ENCODE results near the gene PRM1. TPM values are rescaled to one million over a fixed set of nuclear protein-coding genes. Genes with fewer than 3 reads are reported as not detected.

PRM1 gene
- total RNA-seq, 2 experiments from 2014 or later, result not detected

- H3K27me3 Mint-ChIP-seq, result no peaks in the 10 kb centered on the region
- intact Hi-C loops (cut with micrococcal nuclease), result no loop called here
- no peak for TF ChIP-seq CTCF (IDR thresholded peaks at IDR 0.05)
- H3K4me3 Mint-ChIP-seq, result no peak overlapping the region
- CTCF ChIA-PET, result interaction anchor here (1.1 to 1.5 kb wide), 7 partner anchors 10 to 305 kb away, joined by 3 to 9 read pairs (median 4); partner anchors contain the start of gene PRM3
- peak overlapping the region; percentile 79 for H3K27ac Mint-ChIP-seq
- no peaks in the 10 kb centered on the region for H3K9me3 Mint-ChIP-seq
- POLR2A ChIA-PET, result interaction anchor here (0.7 to 1.9 kb wide), 6 partner anchors 9 to 107 kb away, joined by 3 to 11 read pairs (median 6); partner anchors contain the start of gene PRM3
- peaks cover 30% of the 10 kb centered on the region for H3K4me1 Mint-ChIP-seq (ENCODE audit: low read depth)
- no peaks in the 10 kb centered on the region for H3K36me3 Mint-ChIP-seq (ENCODE audit: low read depth)
- peak; percentile 40 for ATAC-seq
- DNase-seq, result no peak
Observed at GRCh38 chr16:11264155-11264832, 16.8 kb downstream of the PRM1 start.

- ChIA-PET POLR2A (interaction anchor here (0.8 to 1.9 kb wide), 6 partner anchors 9 to 107 kb away, joined by 3 to 11 read pairs (median 6); partner anchors contain the start of gene PRM3), CTCF (interaction anchor here (1.0 to 1.5 kb wide), 8 partner anchors 10 to 304 kb away, joined by 3 to 9 read pairs (median 4); partner anchors contain the start of gene PRM3)
- no peaks in the 10 kb centered on the region for H3K9me3 Mint-ChIP-seq
- TF ChIP-seq CTCF (IDR thresholded peaks at IDR 0.05), result no peak
- no peaks in the 10 kb centered on the region for H3K27me3 Mint-ChIP-seq
- peaks cover 36% of the 10 kb centered on the region for H3K4me1 Mint-ChIP-seq (ENCODE audit: low read depth)
- H3K36me3 Mint-ChIP-seq (ENCODE audit: low read depth), result no peaks in the 10 kb centered on the region
- peak overlapping the region; percentile 79 for H3K27ac Mint-ChIP-seq
- ATAC-seq (peak; percentile 88), DNase-seq (peak; percentile 83)
- intact Hi-C loops (cut with micrococcal nuclease), result no loop called here
- peak overlapping the region; percentile 2 for H3K4me3 Mint-ChIP-seq
Observed at GRCh38 chr16:11263737-11264136, 17.4 kb downstream of the PRM1 start.

GRCh38 chr16:11262915-11263314 lies 18.2 kb downstream of the PRM1 start:
- H3K27ac Mint-ChIP-seq, result no peak overlapping the region
- no peak overlapping the region for H3K4me3 Mint-ChIP-seq
- ChIA-PET CTCF (interaction anchor here (1.0 to 1.6 kb wide), 8 partner anchors 35 to 303 kb away, joined by 3 to 9 read pairs (median 4); no protein-coding TSS in a partner anchor), POLR2A (interaction anchor here (0.8 to 1.7 kb wide), 5 partner anchors 9 to 91 kb away, joined by 3 to 11 read pairs (median 6); no protein-coding TSS in a partner anchor)
- no peaks in the 10 kb centered on the region for H3K27me3 Mint-ChIP-seq
- ATAC-seq, result no peak
- H3K36me3 Mint-ChIP-seq (ENCODE audit: low read depth), result no peaks in the 10 kb centered on the region
- H3K4me1 Mint-ChIP-seq (ENCODE audit: low read depth), result peaks cover 44% of the 10 kb centered on the region
- no peaks in the 10 kb centered on the region for H3K9me3 Mint-ChIP-seq
- TF ChIP-seq CTCF (IDR thresholded peaks at IDR 0.05), result no peak
- intact Hi-C loops (cut with micrococcal nuclease), result no loop called here
- DNase-seq, result no peak

GRCh38 chr16:11260596-11260966 lies 20.5 kb downstream of the PRM1 start:
- Mint-ChIP-seq H3K27ac (no peak overlapping the region), H3K4me1 (ENCODE audit: low read depth) (peaks cover 56% of the 10 kb centered on the region), H3K27me3 (no peaks in the 10 kb centered on the region), H3K36me3 (ENCODE audit: low read depth) (no peaks in the 10 kb centered on the region), H3K9me3 (no peaks in the 10 kb centered on the region), H3K4me3 (no peak overlapping the region)
- no peak for TF ChIP-seq CTCF (IDR thresholded peaks at IDR 0.05)
- no peak for ATAC-seq
- ChIA-PET CTCF (interaction anchor here (1.5 to 9.0 kb wide), 3 partner anchors 95 to 296 kb away, joined by 4 to 88 read pairs (median 80); no protein-coding TSS in a partner anchor), POLR2A (interaction anchor here (0.9 to 6.7 kb wide), 4 partner anchors 9 to 86 kb away, joined by 3 to 21 read pairs (median 4); partner anchors contain the start of genes PRM3 and RMI2)
- DNase-seq, result no peak
- intact Hi-C loops (cut with micrococcal nuclease), result no loop called here

Measured in activated CD8-positive, alpha-beta T cell treated with anti-CD3 and anti-CD28 coated beads for 36 hours (primary cell).